Progenitor cell of endocrine pancreas (in vitro differentiated cells): ENCODE results near the gene PIGR. TPM values are rescaled to one million over a fixed set of nuclear protein-coding genes. Genes with fewer than 3 reads are reported as not detected.

Source experiments
- DNase-seq: peaks from one replicate; pipeline ENCODE4 v3.0.0; 2021; ENCODE audit warnings: low spot score; ENCODE audit not compliant: unreplicated experiment
- H3K27ac Mint-ChIP-seq: 2 replicates; pipeline ENCODE4 v1.8.0; 2021; ENCODE audit warnings: mild to moderate bottlenecking, moderate library complexity, mixed read lengths
- H3K27me3 Mint-ChIP-seq: 2 replicates; pipeline ENCODE4 v1.8.0; 2021; ENCODE audit warnings: mixed read lengths
- H3K36me3 Mint-ChIP-seq: 2 replicates; pipeline ENCODE4 v1.8.0; 2022; ENCODE audit warnings: mixed read lengths; ENCODE audit not compliant: insufficient read depth
- H3K4me1 Mint-ChIP-seq: 2 replicates; pipeline ENCODE4 v1.8.0; 2021; ENCODE audit warnings: low read depth, mixed read lengths
- H3K4me3 Mint-ChIP-seq: 2 replicates; pipeline ENCODE4 v1.8.0; 2021; ENCODE audit warnings: low read depth, mild to moderate bottlenecking, moderate library complexity, mixed read lengths
- H3K9me3 Mint-ChIP-seq: 2 replicates; pipeline ENCODE4 v1.8.0; 2021; ENCODE audit warnings: low read depth, mixed read lengths
- total RNA-seq: library from RNA; stranded (reverse); gene quantifications from 2 replicates; pipeline ENCODE4 v1.2.1, GENCODE V29; 2021
- TF ChIP-seq, protein P1 (sequence below): fragments of 200-600 bp; sonication (generic); IDR thresholded peaks from one replicate; pipeline ENCODE4 v1.5.0; 2021; ENCODE audit warnings: antibody characterized with exemption, mild to moderate bottlenecking; ENCODE audit not compliant: unreplicated experiment

The PIGR gene
- total RNA-seq, 1 donor from 2014 or later = not detected

DNA sequence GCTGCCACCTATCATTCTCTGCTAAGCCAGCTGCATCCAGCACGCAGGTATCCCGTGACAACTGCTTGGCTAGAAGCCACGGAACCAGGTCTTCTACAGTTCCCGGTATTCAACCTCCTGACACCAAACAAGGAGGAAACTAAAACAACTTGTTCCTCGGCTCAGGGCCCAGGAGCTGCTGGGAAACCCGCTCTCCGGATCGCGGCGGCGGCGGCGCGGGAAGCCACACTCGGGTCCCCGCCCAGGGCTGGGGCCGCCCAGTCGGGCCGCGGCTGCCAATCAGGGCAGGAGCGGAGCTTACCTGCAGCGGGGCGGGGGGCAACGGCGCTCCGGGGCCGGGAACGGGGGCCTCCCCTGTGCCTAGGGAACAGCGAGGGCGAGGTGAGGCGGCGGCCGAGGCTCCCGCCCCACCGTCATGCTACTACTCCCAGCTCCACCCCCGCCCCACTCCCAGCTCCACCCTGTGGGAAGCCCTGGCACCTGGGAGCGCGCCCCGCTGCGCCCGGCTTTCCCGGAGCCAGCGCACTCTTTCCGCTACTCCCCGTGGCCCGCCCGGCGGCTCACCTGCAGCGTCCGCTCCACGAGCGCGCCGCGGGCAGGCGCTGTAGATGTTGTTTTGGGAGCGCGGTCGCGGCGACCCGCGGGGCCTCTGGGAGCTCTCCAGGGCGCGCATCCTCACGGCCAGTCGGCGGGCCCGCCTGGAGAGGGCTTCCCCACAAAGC, 36.9 kb downstream of the PIGR start:
- TF ChIP-seq, protein P1, sequence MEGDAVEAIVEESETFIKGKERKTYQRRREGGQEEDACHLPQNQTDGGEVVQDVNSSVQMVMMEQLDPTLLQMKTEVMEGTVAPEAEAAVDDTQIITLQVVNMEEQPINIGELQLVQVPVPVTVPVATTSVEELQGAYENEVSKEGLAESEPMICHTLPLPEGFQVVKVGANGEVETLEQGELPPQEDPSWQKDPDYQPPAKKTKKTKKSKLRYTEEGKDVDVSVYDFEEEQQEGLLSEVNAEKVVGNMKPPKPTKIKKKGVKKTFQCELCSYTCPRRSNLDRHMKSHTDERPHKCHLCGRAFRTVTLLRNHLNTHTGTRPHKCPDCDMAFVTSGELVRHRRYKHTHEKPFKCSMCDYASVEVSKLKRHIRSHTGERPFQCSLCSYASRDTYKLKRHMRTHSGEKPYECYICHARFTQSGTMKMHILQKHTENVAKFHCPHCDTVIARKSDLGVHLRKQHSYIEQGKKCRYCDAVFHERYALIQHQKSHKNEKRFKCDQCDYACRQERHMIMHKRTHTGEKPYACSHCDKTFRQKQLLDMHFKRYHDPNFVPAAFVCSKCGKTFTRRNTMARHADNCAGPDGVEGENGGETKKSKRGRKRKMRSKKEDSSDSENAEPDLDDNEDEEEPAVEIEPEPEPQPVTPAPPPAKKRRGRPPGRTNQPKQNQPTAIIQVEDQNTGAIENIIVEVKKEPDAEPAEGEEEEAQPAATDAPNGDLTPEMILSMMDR = no peak
- Mint-ChIP-seq H3K36me3 (no peaks in the 10 kb centered on the region), H3K27ac (no peak overlapping the region), H3K4me1 (peaks cover 4% of the 10 kb centered on the region), H3K9me3 (no peaks in the 10 kb centered on the region), H3K27me3 (peaks cover 84% of the 10 kb centered on the region), H3K4me3 (peak overlapping the region; percentile 62)
- peak; percentile 51 for DNase-seq

DNA sequence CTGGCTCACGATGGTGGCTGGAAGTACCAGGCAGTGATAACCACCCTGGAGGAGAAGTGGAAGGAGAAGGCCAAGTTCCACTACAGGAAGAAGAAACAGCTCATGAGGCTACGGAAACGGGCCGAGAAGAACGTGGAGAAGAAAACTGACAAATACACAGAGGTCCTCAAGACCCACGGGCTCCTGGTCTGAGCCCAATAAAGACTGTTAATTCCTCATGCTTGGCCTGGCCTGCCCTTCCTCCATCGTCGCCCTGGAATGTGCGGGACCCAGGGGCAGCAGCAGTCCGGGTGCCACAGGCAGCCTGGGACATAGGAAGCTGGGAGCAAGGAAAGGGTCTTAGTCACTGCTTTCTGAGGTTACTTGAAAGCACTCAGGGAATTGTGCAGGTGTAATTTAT, 38.2 kb downstream of the PIGR start:
- no peak for DNase-seq
- TF ChIP-seq, protein P1 = no peak
- H3K4me1 Mint-ChIP-seq = peaks cover 4% of the 10 kb centered on the region
- no peak overlapping the region for H3K27ac Mint-ChIP-seq
- peaks cover 83% of the 10 kb centered on the region for H3K27me3 Mint-ChIP-seq
- H3K36me3 Mint-ChIP-seq = no peaks in the 10 kb centered on the region
- no peaks in the 10 kb centered on the region for H3K9me3 Mint-ChIP-seq
- peak overlapping the region; percentile 39 for H3K4me3 Mint-ChIP-seq

DNA sequence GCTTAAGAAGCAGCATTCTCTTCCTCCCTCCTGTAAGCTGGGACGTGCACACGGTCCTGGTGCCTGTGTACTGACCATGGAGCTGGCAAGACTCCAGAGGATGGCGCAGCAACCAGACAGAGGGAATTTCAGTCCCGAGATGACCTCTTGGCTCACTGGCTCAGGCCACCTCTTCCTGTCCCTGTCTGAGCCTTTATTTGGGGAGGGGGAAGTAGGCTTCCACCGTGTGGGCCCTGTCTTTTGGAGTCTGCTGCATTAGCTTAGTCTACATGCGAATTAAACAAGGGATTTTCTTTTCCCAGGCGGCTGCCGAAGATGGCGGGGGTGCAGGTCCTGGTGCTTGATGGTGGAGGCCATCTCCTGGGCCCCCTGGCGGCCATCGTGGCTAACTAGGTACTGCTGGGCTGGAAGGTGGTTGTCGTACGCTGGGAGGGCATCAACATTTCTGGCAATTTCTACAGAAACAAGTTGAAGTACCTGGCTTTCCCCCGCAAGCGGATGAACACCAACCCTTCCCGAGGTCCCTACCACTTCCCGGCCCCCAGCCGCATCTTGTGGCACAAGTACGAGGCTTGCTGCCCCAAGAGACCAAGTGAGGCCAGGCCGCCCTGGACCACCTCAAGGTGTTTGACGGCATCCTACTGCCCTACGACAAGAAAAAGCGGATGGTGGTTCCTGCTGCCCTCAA, 38.8 kb downstream of the PIGR start:
- peak overlapping the region; percentile 39 for H3K4me3 Mint-ChIP-seq
- TF ChIP-seq, protein P1 = peak; percentile 38

DNA sequence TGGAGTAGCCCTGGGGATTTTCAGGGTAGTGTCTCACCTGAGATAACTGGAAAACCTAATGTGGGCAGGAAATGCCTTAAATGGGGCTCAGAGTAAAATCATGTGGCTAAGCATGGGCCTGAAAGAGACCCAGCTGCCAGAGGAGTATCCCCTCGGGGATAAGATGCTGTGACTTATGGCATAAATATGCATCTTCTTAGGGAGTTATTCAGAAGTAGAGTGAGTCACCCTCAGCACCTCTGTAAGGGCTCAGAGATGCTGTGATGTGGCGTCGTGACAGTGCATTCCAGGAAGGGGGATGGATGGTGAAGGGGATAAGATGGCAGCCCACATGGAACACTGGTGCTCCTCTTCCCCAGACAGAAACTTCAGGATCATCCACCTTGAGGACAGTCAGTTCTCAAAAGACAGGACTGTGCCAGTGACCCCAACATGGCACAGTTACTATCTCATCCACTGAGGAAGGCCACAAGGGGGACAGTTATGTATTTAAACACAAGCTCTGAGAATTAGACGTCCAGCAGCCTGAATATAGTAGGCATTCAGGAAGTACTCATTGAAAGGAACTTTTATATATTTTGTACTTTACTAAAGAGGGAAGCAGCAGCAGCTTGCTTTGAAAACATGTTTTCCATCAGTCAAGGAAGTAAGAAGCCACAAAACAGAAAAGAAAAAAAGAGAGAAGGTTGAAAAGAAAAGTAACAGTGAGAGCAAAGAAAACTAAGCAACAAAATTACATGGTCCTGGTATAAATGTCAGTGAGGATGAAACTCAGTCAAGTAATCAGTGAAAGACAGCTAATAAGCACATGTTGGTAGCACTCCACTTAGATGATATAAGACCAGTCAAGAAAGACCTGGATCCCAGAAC, 40.7 kb downstream of the PIGR start:
- Mint-ChIP-seq H3K9me3 (no peaks in the 10 kb centered on the region), H3K27ac (no peak overlapping the region), H3K4me1 (peaks cover 4% of the 10 kb centered on the region), H3K27me3 (peaks cover 78% of the 10 kb centered on the region), H3K4me3 (no peak overlapping the region), H3K36me3 (no peaks in the 10 kb centered on the region)
- no peak for DNase-seq
- TF ChIP-seq, protein P1 = no peak

More for the DNA sequence above, 38.8 kb downstream of the PIGR start:
- no peak for DNase-seq
- Mint-ChIP-seq H3K36me3 (no peaks in the 10 kb centered on the region), H3K27ac (no peak overlapping the region), H3K4me1 (peaks cover 4% of the 10 kb centered on the region), H3K9me3 (no peaks in the 10 kb centered on the region), H3K27me3 (peaks cover 82% of the 10 kb centered on the region)
